Neural progenitor cell (in vitro differentiated cells): ENCODE measurements around the gene NRP1.

Source experiments
- EZH2 ChIP-seq: fragments of 200-600 bp; sonication (generic); IDR thresholded peaks from 2 replicates; pipeline ENCODE4 v1.6.1; 2017; ENCODE audit warnings: antibody characterized with exemption, mild to moderate bottlenecking, moderate library complexity
- TF ChIP-seq, protein P1 (sequence below): fragments of 200-600 bp; sonication (generic); IDR thresholded peaks from 2 replicates; pipeline ENCODE4 v1.5.1; 2017; ENCODE audit warnings: antibody characterized with exemption, mild to moderate bottlenecking

DNA sequence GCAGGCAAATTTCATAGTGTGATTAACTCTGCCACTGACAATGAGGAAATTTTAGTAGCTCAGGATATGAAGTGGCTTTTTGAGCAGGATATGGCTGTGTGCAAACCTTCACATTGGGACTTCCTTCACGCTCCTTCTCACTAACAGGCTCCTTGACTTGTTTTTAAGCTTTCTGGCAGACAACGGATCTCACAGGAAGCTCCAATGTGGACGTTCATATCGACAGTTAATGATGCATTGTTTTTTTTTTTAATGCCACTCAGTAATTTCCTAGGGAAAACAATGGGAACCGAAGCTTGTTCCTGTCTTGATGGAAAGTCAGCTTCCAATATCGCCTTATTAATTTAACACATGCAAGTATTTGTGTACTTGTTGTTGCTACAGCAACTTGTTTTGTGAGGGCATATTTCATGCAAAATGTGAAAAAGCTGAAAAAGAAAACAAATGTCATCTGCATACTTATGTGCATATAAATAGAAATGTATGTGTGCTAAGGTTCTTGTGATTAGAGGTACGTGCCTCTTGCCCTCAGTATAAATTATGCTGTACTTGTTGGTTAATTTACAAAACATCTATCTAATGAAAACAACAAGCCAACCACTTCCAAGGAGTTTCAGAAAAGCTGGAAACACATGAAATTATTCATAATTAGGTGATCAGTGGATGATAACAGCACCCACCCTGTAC, 84.7 kb downstream of the NRP1 start:
- TF ChIP-seq, protein P1, sequence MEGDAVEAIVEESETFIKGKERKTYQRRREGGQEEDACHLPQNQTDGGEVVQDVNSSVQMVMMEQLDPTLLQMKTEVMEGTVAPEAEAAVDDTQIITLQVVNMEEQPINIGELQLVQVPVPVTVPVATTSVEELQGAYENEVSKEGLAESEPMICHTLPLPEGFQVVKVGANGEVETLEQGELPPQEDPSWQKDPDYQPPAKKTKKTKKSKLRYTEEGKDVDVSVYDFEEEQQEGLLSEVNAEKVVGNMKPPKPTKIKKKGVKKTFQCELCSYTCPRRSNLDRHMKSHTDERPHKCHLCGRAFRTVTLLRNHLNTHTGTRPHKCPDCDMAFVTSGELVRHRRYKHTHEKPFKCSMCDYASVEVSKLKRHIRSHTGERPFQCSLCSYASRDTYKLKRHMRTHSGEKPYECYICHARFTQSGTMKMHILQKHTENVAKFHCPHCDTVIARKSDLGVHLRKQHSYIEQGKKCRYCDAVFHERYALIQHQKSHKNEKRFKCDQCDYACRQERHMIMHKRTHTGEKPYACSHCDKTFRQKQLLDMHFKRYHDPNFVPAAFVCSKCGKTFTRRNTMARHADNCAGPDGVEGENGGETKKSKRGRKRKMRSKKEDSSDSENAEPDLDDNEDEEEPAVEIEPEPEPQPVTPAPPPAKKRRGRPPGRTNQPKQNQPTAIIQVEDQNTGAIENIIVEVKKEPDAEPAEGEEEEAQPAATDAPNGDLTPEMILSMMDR = no peak
- no peak for TF ChIP-seq EZH2
